Natural killer cell (primary cell): ENCODE results near the gene SMC5. TPM values are rescaled to one million over a fixed set of nuclear protein-coding genes. Genes with fewer than 3 reads are reported as not detected.

Source experiments
- ATAC-seq, 3 donors: fragments of 150-1000 bp in 2 of 3; fragments of 200-7000 bp in 1 of 3; cut with Tn5 transposase; 1 replicate in 1 of 3; 2 replicates in 2 of 3; pipeline ENCODE4 v1.10.0; 2021; ENCODE audit warnings: mild to moderate bottlenecking in 2 of 3, moderate library complexity in 2 of 3
- DNase-seq, 2 donors: peaks; one replicate each; pipeline versions ENCODE4 v3.0.0 to v3.0.0-alpha.2; 2013 to 2021; ENCODE audit warnings: mixed read lengths in 1 of 2
- H3K27ac ChIP-seq: one replicate; pipeline ENCODE4 v1.5.1; 2013; ENCODE audit warnings: mild to moderate bottlenecking, low read length
- H3K27me3 ChIP-seq: one replicate; pipeline ENCODE4 v1.6.1; 2013; ENCODE audit warnings: low read length; ENCODE audit not compliant: control insufficient read depth, insufficient read depth
- H3K36me3 ChIP-seq: one replicate; pipeline ENCODE4 v1.6.1; 2013; ENCODE audit warnings: low read length; ENCODE audit not compliant: control insufficient read depth, insufficient read depth
- H3K4me1 ChIP-seq: one replicate; pipeline ENCODE4 v1.6.1; 2013; ENCODE audit warnings: low read length; ENCODE audit not compliant: control insufficient read depth, insufficient read depth
- H3K4me3 ChIP-seq: one replicate; pipeline ENCODE4 v1.5.1; 2013; ENCODE audit warnings: low read length
- H3K9me3 ChIP-seq: one replicate; pipeline ENCODE4 v1.6.1; 2013; ENCODE audit warnings: low read length; ENCODE audit not compliant: control insufficient read depth, insufficient read depth
- H3K27ac Mint-ChIP-seq, 2 donors: one replicate each; pipeline ENCODE4 v1.8.0; 2022; ENCODE audit warnings: mild to moderate bottlenecking in 2 of 2, mixed read lengths in 2 of 2, moderate library complexity in 1 of 2
- H3K27me3 Mint-ChIP-seq, 2 donors: one replicate each; pipeline ENCODE4 v1.8.0; 2022; ENCODE audit warnings: low read depth in 2 of 2, mixed read lengths in 2 of 2
- H3K36me3 Mint-ChIP-seq: one replicate; pipeline ENCODE4 v1.8.0; 2022; ENCODE audit warnings: mixed read lengths
- H3K4me1 Mint-ChIP-seq, 2 donors: one replicate each; pipeline ENCODE4 v1.8.0; 2022; ENCODE audit warnings: mixed read lengths in 2 of 2
- H3K4me3 Mint-ChIP-seq: one replicate; pipeline ENCODE4 v1.8.0; 2022; ENCODE audit warnings: mild to moderate bottlenecking, moderate library complexity, mixed read lengths
- H3K9me3 Mint-ChIP-seq, 2 donors: one replicate each; pipeline ENCODE4 v1.8.0; 2022; ENCODE audit warnings: mixed read lengths in 2 of 2
- WGBS: methylation state at CpG from one replicate; pipeline ENCODE4 v1.1.7; 2013; ENCODE audit warnings: missing lambda C conversion rate; ENCODE audit not compliant: insufficient coverage; 5-methylcytosine and 5-hydroxymethylcytosine counted together
- intact Hi-C: fragments of 100-400 bp; cut with micrococcal nuclease; formaldehyde crosslinking; loops from one replicate; pipeline ENCODE4 v1.14.2; 2022
- total RNA-seq, 4 donors: library from RNA; stranded (reverse); fragments of 120-200 nt in 1 of 4; gene quantifications; one replicate each; pipeline versions ENCODE4 v1.2.3 to v1.2.4, GENCODE V29; 2013 to 2022
- TF ChIP-seq, protein P1 (sequence below): fragments of 200-600 bp; IDR thresholded peaks from one replicate; pipeline ENCODE4 v1.8.0; 2022; ENCODE audit warnings: antibody characterized with exemption

The SMC5 gene
- total RNA-seq, 3 donors from 2014 or later (not counting 1 experiment from before 2014, with no cell fraction given): 35.0 to 41.0 (median 40.9) TPM

GRCh38 chr9:70355801-70356200 lies 97.0 kb downstream of the SMC5 start:
- peaks cover 7% of the 10 kb centered on the region for H3K36me3 Mint-ChIP-seq

GRCh38 chr9:70362952-70363351 lies 104.2 kb downstream of the SMC5 start:
- H3K4me1 Mint-ChIP-seq: no peaks in the 10 kb centered on the region
- intact Hi-C loops: no loop called here

More at GRCh38 chr9:70355801-70356200, 97.0 kb downstream of the SMC5 start:
- Mint-ChIP-seq H3K9me3 (no peaks in the 10 kb centered on the region), H3K4me1 (peaks cover 5% of the 10 kb centered on the region in 2 donors), H3K27me3 (no peaks in the 10 kb centered on the region), H3K27ac (peak overlapping the region in 1 of 2 donors; percentile 42), H3K4me3 (no peak overlapping the region)
- peaks cover 6% of the 10 kb centered on the region for H3K36me3 ChIP-seq
- ATAC-seq (no peak), DNase-seq (no peak)
- no peaks in the 10 kb centered on the region for H3K9me3 ChIP-seq
- H3K27me3 ChIP-seq: no peaks in the 10 kb centered on the region
- intact Hi-C loops: no loop called here
- no peak overlapping the region for H3K27ac ChIP-seq
- H3K4me1 ChIP-seq: no peaks in the 10 kb centered on the region
- TF ChIP-seq, protein P1, sequence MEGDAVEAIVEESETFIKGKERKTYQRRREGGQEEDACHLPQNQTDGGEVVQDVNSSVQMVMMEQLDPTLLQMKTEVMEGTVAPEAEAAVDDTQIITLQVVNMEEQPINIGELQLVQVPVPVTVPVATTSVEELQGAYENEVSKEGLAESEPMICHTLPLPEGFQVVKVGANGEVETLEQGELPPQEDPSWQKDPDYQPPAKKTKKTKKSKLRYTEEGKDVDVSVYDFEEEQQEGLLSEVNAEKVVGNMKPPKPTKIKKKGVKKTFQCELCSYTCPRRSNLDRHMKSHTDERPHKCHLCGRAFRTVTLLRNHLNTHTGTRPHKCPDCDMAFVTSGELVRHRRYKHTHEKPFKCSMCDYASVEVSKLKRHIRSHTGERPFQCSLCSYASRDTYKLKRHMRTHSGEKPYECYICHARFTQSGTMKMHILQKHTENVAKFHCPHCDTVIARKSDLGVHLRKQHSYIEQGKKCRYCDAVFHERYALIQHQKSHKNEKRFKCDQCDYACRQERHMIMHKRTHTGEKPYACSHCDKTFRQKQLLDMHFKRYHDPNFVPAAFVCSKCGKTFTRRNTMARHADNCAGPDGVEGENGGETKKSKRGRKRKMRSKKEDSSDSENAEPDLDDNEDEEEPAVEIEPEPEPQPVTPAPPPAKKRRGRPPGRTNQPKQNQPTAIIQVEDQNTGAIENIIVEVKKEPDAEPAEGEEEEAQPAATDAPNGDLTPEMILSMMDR: no peak
- H3K4me3 ChIP-seq: no peak overlapping the region
- 91% methylated on average over 3 of the region's 3 CpGs for WGBS

GRCh38 chr9:70363760-70364159 lies 105.0 kb downstream of the SMC5 start:
- Histone ChIP-seq H3K9me3 (no peaks in the 10 kb centered on the region), H3K27ac (no peak overlapping the region), H3K36me3 (no peaks in the 10 kb centered on the region), H3K4me3 (no peak overlapping the region), H3K27me3 (no peaks in the 10 kb centered on the region), H3K4me1 (no peaks in the 10 kb centered on the region)
- H3K27me3 Mint-ChIP-seq: no peaks in the 10 kb centered on the region
- ATAC-seq (no peak), DNase-seq (no peak)
- WGBS: 96% methylated on average over 7 of the region's 7 CpGs
- H3K9me3 Mint-ChIP-seq: no peaks in the 10 kb centered on the region
- TF ChIP-seq, protein P1: no peak
- no peaks in the 10 kb centered on the region for H3K4me1 Mint-ChIP-seq
- intact Hi-C loops: no loop called here
- H3K36me3 Mint-ChIP-seq: no peaks in the 10 kb centered on the region
- H3K27ac Mint-ChIP-seq: no peak overlapping the region
- no peak overlapping the region for H3K4me3 Mint-ChIP-seq

More at GRCh38 chr9:70362952-70363351, 104.2 kb downstream of the SMC5 start:
- WGBS: 97% methylated on average over 6 of the region's 7 CpGs
- no peaks in the 10 kb centered on the region for H3K4me1 ChIP-seq
- DNase-seq (no peak), ATAC-seq (no peak)
- Mint-ChIP-seq H3K4me3 (no peak overlapping the region), H3K9me3 (no peaks in the 10 kb centered on the region), H3K27me3 (no peaks in the 10 kb centered on the region), H3K27ac (no peak overlapping the region), H3K36me3 (no peaks in the 10 kb centered on the region)
- H3K9me3 ChIP-seq: no peaks in the 10 kb centered on the region
- H3K4me3 ChIP-seq: no peak overlapping the region
- H3K27me3 ChIP-seq: no peaks in the 10 kb centered on the region
- H3K27ac ChIP-seq: no peak overlapping the region
- no peaks in the 10 kb centered on the region for H3K36me3 ChIP-seq
- TF ChIP-seq, protein P1: no peak

DNA sequence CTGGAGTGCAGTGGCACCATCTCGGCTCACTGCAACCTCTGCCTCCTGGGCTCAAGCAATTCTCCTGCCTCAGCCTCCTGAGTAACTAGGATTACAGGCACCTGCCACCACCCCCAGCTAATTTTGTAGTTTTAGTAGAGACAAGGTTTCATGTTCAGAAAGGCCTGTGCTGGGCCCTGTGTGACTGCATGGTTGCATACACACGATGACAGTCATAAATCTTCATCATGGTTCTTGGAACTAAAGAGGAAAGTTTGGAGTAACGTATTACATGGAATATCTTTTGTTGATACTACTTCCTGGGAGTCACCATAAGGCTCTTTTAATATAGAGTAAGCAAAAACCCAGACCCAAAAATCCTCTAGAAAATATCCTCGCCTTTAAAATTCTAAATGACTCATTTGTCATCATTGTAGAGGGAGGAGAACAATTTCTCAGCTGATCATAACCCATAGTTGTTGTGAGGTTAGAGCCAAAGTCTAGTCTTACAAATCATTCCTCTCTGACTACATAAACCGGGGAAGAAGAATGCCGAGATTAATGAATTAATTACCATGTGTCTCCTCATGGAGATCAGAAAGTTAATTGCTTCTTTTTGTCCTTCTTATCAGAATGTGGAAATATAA lies 108.6 kb downstream of the SMC5 start:
- H3K27me3 Mint-ChIP-seq: no peaks in the 10 kb centered on the region

More for the DNA sequence above, 108.6 kb downstream of the SMC5 start:
- TF ChIP-seq, protein P1: no peak
- Mint-ChIP-seq H3K4me1 (no peaks in the 10 kb centered on the region), H3K4me3 (no peak overlapping the region), H3K27ac (no peak overlapping the region), H3K36me3 (no peaks in the 10 kb centered on the region), H3K9me3 (no peaks in the 10 kb centered on the region)
- intact Hi-C loops: no loop called here
- no peak for DNase-seq
- 45% methylated on average over 1 of the region's 6 CpGs for WGBS
- ATAC-seq: no peak
- Histone ChIP-seq H3K27me3 (no peaks in the 10 kb centered on the region), H3K4me1 (no peaks in the 10 kb centered on the region), H3K4me3 (no peak overlapping the region), H3K27ac (no peak overlapping the region), H3K9me3 (no peaks in the 10 kb centered on the region), H3K36me3 (no peaks in the 10 kb centered on the region)
